Activated effector memory CD4-positive, alpha-beta T cell treated with Interleukin-2 at 50 U/mL for 16 hours (primary cell): ENCODE results near the gene GNAZ.

Experiments
- DNase-seq: peaks from one replicate; pipeline ENCODE4 v3.0.0-alpha.2; 2020

The GNAZ gene

GRCh38 chr22:23161574-23161973, 91.3 kb downstream of the GNAZ start:
- DNase-seq = no peak

GRCh38 chr22:23163665-23164064, 93.3 kb downstream of the GNAZ start:
- no peak for DNase-seq

- DNase-seq = no peak
Observed at GRCh38 chr22:23164091-23164490, 93.8 kb downstream of the GNAZ start.

- DNase-seq = no peak
Observed at GRCh38 chr22:23166042-23166831, 95.9 kb downstream of the GNAZ start.

- DNase-seq = no peak
Observed at GRCh38 chr22:23166841-23167616, 96.7 kb downstream of the GNAZ start.

GRCh38 chr22:23168391-23169042, 98.2 kb downstream of the GNAZ start:
- no peak for DNase-seq

GRCh38 chr22:23169043-23169406, 98.7 kb downstream of the GNAZ start:
- DNase-seq = no peak
